Trophoblast cell (in vitro differentiated cells and primary cell): ENCODE results near the gene TMEM9B.

Experiments
- DNase-seq, 2 donors: peaks; one replicate each; pipeline ENCODE4 v3.0.0-alpha.2; 2016
- H2AFZ ChIP-seq: 2 replicates; pipeline ENCODE4 v1.6.1; 2013; ENCODE audit warnings: low read length, moderate library complexity, mild to moderate bottlenecking; ENCODE audit not compliant: insufficient read depth, poor library complexity
- H2AK5ac ChIP-seq: 2 replicates; pipeline ENCODE4 v1.6.1; 2013; ENCODE audit warnings: mild to moderate bottlenecking, low read length
- H2BK120ac ChIP-seq: 2 replicates; pipeline ENCODE4 v1.6.1; 2013; ENCODE audit warnings: low read length, mild to moderate bottlenecking, moderate library complexity; ENCODE audit not compliant: insufficient read depth, poor library complexity
- H2BK12ac ChIP-seq: 2 replicates; pipeline ENCODE4 v1.6.1; 2013; ENCODE audit warnings: mild to moderate bottlenecking, low read length, moderate library complexity
- H2BK5ac ChIP-seq: 2 replicates; pipeline ENCODE4 v1.6.1; 2013; ENCODE audit warnings: low read length, low read depth, moderate library complexity, mild to moderate bottlenecking; ENCODE audit not compliant: poor library complexity
- H3K14ac ChIP-seq: 2 replicates; pipeline ENCODE4 v1.6.1; 2013; ENCODE audit warnings: mild to moderate bottlenecking, low read length
- H3K18ac ChIP-seq: 2 replicates; pipeline ENCODE4 v1.6.1; 2013; ENCODE audit warnings: mild to moderate bottlenecking, low read length
- H3K23ac ChIP-seq: 2 replicates; pipeline ENCODE4 v1.6.1; 2013; ENCODE audit warnings: low read length
- H3K27ac ChIP-seq: 2 replicates; pipeline ENCODE4 v1.5.1; 2013; ENCODE audit warnings: low read depth, mild to moderate bottlenecking, inconsistent platforms, low read length, moderate library complexity
- H3K27me3 ChIP-seq: 2 replicates; pipeline ENCODE4 v1.6.1; 2013; ENCODE audit warnings: inconsistent platforms, mild to moderate bottlenecking, low read length, moderate library complexity; ENCODE audit not compliant: insufficient read depth
- H3K36me3 ChIP-seq, 2 experiments: 1 replicate in 1 of 2; 2 replicates in 1 of 2; pipeline ENCODE4 v1.6.1; 2013; ENCODE audit warnings: low read length in 2 of 2, mild to moderate bottlenecking in 2 of 2, moderate library complexity in 1 of 2; ENCODE audit not compliant: insufficient read depth in 2 of 2, control insufficient read depth in 1 of 2
- H3K4ac ChIP-seq: 2 replicates; pipeline ENCODE4 v1.6.1; 2013; ENCODE audit warnings: low read depth, mild to moderate bottlenecking, low read length, moderate library complexity
- H3K4me1 ChIP-seq, 2 experiments: 1 replicate in 1 of 2; 2 replicates in 1 of 2; pipeline ENCODE4 v1.6.1; 2013; ENCODE audit warnings: low read length in 2 of 2, mild to moderate bottlenecking in 2 of 2, moderate library complexity in 1 of 2; ENCODE audit not compliant: insufficient read depth in 2 of 2, control insufficient read depth in 1 of 2
- H3K4me2 ChIP-seq: 2 replicates; pipeline ENCODE4 v1.6.1; 2013; ENCODE audit warnings: inconsistent platforms, mild to moderate bottlenecking, low read length, moderate library complexity
- H3K4me3 ChIP-seq: 2 replicates; pipeline ENCODE4 v1.5.1; 2013; ENCODE audit warnings: mild to moderate bottlenecking, low read depth, low read length, inconsistent platforms
- H3K79me1 ChIP-seq: one replicate; pipeline ENCODE4 v1.6.1; 2013; ENCODE audit warnings: low read length
- H3K79me2 ChIP-seq: 2 replicates; pipeline ENCODE4 v1.6.1; 2013; ENCODE audit warnings: low read length, mild to moderate bottlenecking; ENCODE audit not compliant: control insufficient read depth, insufficient read depth, poor library complexity
- H3K9ac ChIP-seq: 2 replicates; pipeline ENCODE4 v1.6.1; 2013; ENCODE audit warnings: mild to moderate bottlenecking, low read length
- H3K9me3 ChIP-seq: 2 replicates; pipeline ENCODE4 v1.6.1; 2013; ENCODE audit warnings: low read depth, mild to moderate bottlenecking, control low read depth, inconsistent platforms, low read length; ENCODE audit not compliant: insufficient read depth
- H4K12ac ChIP-seq: 2 replicates; pipeline ENCODE4 v1.6.1; 2013; ENCODE audit warnings: low read depth, mild to moderate bottlenecking, low read length, moderate library complexity
- H4K8ac ChIP-seq: 2 replicates; pipeline ENCODE4 v1.6.1; 2013; ENCODE audit warnings: low read depth, mild to moderate bottlenecking, low read length, moderate library complexity
- H4K91ac ChIP-seq: one replicate; pipeline ENCODE4 v1.6.1; 2013; ENCODE audit warnings: low read depth, mild to moderate bottlenecking, low read length, moderate library complexity
- WGBS: extraction: QIAGEN DNeasy Blood & Tissue Kit; methylation state at CpG from one replicate; pipeline ENCODE4 v1.1.7; 2013; ENCODE audit warnings: missing lambda C conversion rate; ENCODE audit not compliant: insufficient read length, insufficient coverage; ENCODE audit errors: extremely low coverage; 5-methylcytosine and 5-hydroxymethylcytosine counted together

Gene TMEM9B

DNA sequence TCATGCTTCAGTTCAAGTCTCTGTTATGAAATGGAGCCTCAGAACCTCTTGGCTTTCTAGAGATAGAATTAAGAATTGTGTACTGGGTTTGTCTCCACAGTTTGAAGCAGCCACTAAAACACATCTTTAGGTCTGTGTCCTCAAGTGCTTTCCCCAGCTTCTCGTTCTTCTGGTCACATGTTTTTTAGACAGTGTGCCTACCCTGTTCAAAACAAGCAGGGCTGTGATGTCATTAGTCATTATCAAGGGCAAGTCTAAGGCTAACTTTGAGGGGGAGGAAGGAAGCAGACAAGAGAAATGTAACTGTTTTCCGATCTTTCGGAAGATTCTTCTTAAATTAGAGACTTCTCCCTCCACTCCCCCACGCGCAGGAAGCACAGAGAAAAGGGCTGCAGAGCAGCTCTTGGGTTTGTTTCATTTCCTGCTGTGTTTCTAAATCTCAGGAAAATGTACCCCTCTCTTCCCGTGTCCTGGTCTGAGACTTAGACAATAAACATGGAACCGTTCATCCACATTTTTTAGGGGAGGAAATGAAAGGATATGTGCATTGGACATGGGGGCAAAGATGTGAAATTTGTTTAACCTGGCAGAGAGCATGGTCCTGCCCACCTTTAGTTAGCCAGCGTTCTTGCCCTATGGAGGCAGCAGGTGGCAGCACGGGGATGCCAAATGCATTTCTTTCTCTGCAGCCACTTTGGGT is 50.1 kb downstream of the TMEM9B start:
- H2BK120ac ChIP-seq: no peak overlapping the region
- no peaks in the 10 kb centered on the region for H3K9me3 ChIP-seq
- no peak overlapping the region for H2BK5ac ChIP-seq
- H3K4ac ChIP-seq: no peak overlapping the region
- no peak overlapping the region for H2AK5ac ChIP-seq
- H4K8ac ChIP-seq: no peak overlapping the region
- no peak overlapping the region for H3K18ac ChIP-seq
- H3K4me3 ChIP-seq: no peak overlapping the region
- H3K4me2 ChIP-seq: no peak overlapping the region
- no peak overlapping the region for H2AFZ ChIP-seq
- no peaks in the 10 kb centered on the region for H3K27me3 ChIP-seq
- no peak for DNase-seq
- H2BK12ac ChIP-seq: no peak overlapping the region
- H3K23ac ChIP-seq: no peak overlapping the region
- no CpG with 5 or more reads among the region's 9 CpGs for WGBS
- H3K14ac ChIP-seq: no peak overlapping the region
- H3K27ac ChIP-seq: no peak overlapping the region
- H4K91ac ChIP-seq: no peak overlapping the region
- peaks cover 3 to 7% of the 10 kb centered on the region in 2 experiments for H3K36me3 ChIP-seq
- H3K4me1 ChIP-seq: peaks cover 7 to 21% of the 10 kb centered on the region in 2 experiments
- H3K79me1 ChIP-seq: peaks cover 9% of the 10 kb centered on the region
- H3K79me2 ChIP-seq: peaks cover 4% of the 10 kb centered on the region
- H3K9ac ChIP-seq: no peak overlapping the region
- no peak overlapping the region for H4K12ac ChIP-seq

DNA sequence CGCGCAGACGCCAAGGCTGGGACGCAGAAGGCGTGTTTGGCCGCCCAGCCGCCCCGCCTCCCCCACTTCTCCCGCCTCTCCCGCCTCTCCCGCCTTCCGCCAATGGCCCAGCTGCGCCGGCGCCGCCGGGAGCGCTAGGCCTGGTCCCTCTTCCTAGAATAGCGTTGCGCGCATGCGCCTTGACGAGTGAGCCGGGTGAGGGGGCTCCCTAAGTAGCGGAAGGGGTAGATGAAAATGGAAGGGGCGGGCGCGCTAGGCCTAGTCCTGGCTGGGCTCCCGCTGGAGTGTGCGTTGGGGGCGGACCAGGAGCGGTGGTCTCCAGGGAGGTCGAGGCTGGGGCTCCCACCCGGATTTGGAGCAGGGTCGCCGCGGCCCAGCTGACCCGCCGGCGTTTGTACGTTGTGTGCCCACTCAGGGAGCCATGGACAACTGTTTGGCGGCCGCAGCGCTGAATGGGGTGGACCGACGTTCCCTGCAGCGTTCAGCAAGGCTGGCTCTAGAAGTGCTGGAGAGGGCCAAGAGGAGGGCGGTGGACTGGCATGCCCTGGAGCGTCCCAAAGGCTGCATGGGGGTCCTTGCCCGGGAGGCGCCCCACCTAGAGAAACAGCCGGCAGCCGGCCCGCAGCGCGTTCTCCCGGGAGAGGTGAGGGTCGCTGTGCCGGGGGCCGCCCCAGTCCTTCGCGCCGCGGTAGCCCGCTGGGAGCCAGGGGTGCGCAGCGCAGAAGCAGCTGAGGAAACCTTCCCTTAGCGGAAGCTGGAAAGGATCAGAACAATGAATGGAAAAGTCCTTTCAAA is 53.0 kb downstream of the TMEM9B start, which contains the start of gene AKIP1:
AKIP1 (plus strand) TSS at position 161 of the 795 bp plus-strand sequence; CDS start at position 422, 261 bp downstream.
- WGBS: no CpG with 5 or more reads among the region's 68 CpGs

GRCh38 chr11:8910649-8911026 is 53.6 kb downstream of the TMEM9B start:
- Histone ChIP-seq H3K9me3 (no peaks in the 10 kb centered on the region), H2BK120ac (no peak overlapping the region), H4K8ac (peak overlapping the region; percentile 59), H3K4me1 (peaks cover 0 to 10% of the 10 kb centered on the region in 2 experiments), H3K27me3 (no peaks in the 10 kb centered on the region), H2BK12ac (no peak overlapping the region), H3K23ac (no peak overlapping the region), H3K4me2 (peak overlapping the region; percentile 68), H3K9ac (peak overlapping the region; percentile 6), H3K4me3 (peak overlapping the region; percentile 66), H3K79me1 (peaks cover 6% of the 10 kb centered on the region), H2BK5ac (no peak overlapping the region), H2AFZ (peak overlapping the region; percentile 48), H2AK5ac (no peak overlapping the region), H4K12ac (peak overlapping the region; percentile 26), H3K4ac (no peak overlapping the region), H3K14ac (peak overlapping the region; percentile 20), H4K91ac (no peak overlapping the region), H3K18ac (peak overlapping the region; percentile 1), H3K27ac (no peak overlapping the region), H3K36me3 (peaks cover 2% of the 10 kb centered on the region in 2 experiments), H3K79me2 (peaks cover 4% of the 10 kb centered on the region)
- WGBS: no CpG with 5 or more reads among the region's 19 CpGs
- DNase-seq: no peak

More for the DNA sequence above, 53.0 kb downstream of the TMEM9B start, which contains the start of gene AKIP1:
- Histone ChIP-seq H3K14ac (peak within 1 kb of the TSS; percentile 95), H3K9ac (peak within 1 kb of the TSS; percentile 90), H3K23ac (no peak within 1 kb of the TSS), H3K27me3 (no peaks in the 10 kb centered on the region), H2AFZ (peak within 1 kb of the TSS; percentile 86), H3K4ac (peak within 1 kb of the TSS; percentile 80), H3K27ac (peak within 1 kb of the TSS; percentile 80), H2AK5ac (peak within 1 kb of the TSS; percentile 58), H3K4me2 (peak within 1 kb of the TSS; percentile 89), H3K79me1 (peaks cover 6% of the 10 kb centered on the region), H3K79me2 (peaks cover 4% of the 10 kb centered on the region), H4K12ac (peak within 1 kb of the TSS; percentile 99), H4K91ac (peak within 1 kb of the TSS; percentile 71), H2BK5ac (peak within 1 kb of the TSS; percentile 49), H2BK12ac (peak within 1 kb of the TSS; percentile 68), H3K36me3 (peaks cover 2% of the 10 kb centered on the region in 2 experiments), H3K18ac (peak within 1 kb of the TSS; percentile 99), H3K9me3 (no peaks in the 10 kb centered on the region), H3K4me1 (peaks cover 0 to 10% of the 10 kb centered on the region in 2 experiments), H4K8ac (peak within 1 kb of the TSS; percentile 92), H3K4me3 (peak within 1 kb of the TSS; percentile 81), H2BK120ac (peak within 1 kb of the TSS; percentile 81)
- peak; percentile 88 to 95 for DNase-seq

DNA sequence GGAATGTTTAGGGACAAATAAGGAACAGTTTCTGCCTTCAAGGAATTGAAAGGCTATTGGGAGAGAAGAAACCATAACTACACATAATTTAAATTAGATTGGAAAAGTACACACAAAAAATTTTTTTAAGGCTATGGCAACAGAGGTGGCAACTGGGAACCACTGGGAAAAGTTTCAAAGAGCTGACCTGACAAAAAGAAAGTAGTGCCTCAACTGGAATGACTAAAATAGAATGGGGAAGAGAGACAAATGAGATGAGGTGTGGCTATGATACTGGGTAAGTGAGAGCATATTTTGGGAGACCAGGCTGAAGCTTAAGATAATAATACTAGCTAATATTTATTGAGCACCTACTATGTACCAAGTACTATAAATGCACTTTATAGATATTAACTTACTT is 56.1 kb downstream of the TMEM9B start:
- Histone ChIP-seq H2BK120ac (no peak overlapping the region), H4K12ac (no peak overlapping the region), H3K79me2 (peaks cover 4% of the 10 kb centered on the region), H3K4ac (no peak overlapping the region), H3K9me3 (no peaks in the 10 kb centered on the region), H2BK5ac (no peak overlapping the region), H3K9ac (no peak overlapping the region), H4K8ac (no peak overlapping the region), H2AK5ac (no peak overlapping the region), H3K27ac (no peak overlapping the region), H3K79me1 (peaks cover 6% of the 10 kb centered on the region), H3K4me1 (peaks cover 0 to 10% of the 10 kb centered on the region in 2 experiments), H3K23ac (no peak overlapping the region), H3K36me3 (no peaks in the 10 kb centered on the region), H4K91ac (no peak overlapping the region), H2AFZ (no peak overlapping the region), H3K4me3 (no peak overlapping the region), H3K27me3 (no peaks in the 10 kb centered on the region), H3K18ac (no peak overlapping the region), H2BK12ac (no peak overlapping the region), H3K14ac (no peak overlapping the region), H3K4me2 (no peak overlapping the region)
- DNase-seq: no peak
